Endometrial microvascular endothelial cells (primary cell): ENCODE data around the gene GPR148. TPM values are rescaled to one million over a fixed set of nuclear protein-coding genes. Genes with fewer than 3 reads are reported as not detected.

ENCODE experiments used
- in situ Hi-C: cut with HindIII; loops from 2 replicates; pipeline ENCODE4 v1.10.0; 2017; ENCODE audit warnings: low sequenced_read_pairs, low pct_unique_long_range_greater_than_20kb; ENCODE audit errors: inconsistent ontology term
- total RNA-seq: library from RNA; depleted of rRNA; stranded (reverse); fragments of >200 nt; gene quantifications from one replicate; pipeline ENCODE4 v1.2.3, GENCODE V29; 2015; ENCODE audit errors: inconsistent ontology term

Gene GPR148
- total RNA-seq, 1 donor from 2014 or later, result not detected

GRCh38 chr2:130744287-130745117 is 15.6 kb downstream of the GPR148 start:
- in situ Hi-C loops, result no loop called here

DNA sequence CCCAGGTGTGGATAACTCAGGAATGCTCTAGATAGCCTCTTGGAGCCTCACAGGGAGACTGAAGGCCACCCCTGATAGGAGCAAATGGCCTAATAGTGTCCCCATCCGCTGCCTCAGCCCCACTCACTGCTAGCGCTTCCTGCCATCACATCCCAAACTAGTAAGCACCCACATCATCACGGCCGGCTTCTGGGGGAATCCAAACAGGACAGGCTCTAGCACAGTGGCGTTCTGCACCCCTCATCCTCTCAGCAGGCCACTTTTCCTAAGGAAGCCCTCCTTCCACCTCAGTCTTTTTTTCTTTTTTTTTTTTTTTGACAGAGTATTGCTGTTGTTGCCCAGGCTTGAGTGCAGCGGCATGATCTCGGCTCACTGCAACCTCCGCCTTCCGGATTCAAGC is 20.2 kb downstream of the GPR148 start:
- in situ Hi-C loops, result no loop called here

GRCh38 chr2:130749641-130750040 is 20.8 kb downstream of the GPR148 start:
- in situ Hi-C loops, result no loop called here

GRCh38 chr2:130754811-130755210 is 25.9 kb downstream of the GPR148 start:
- in situ Hi-C loops, result no loop called here

GRCh38 chr2:130755256-130756052 is 26.6 kb downstream of the GPR148 start, which contains the start of gene AMER3:
TSS of gene AMER3 (plus strand) at chr2:130755540. CDS start at chr2:130762073, 6,533 bp downstream.
- in situ Hi-C loops, result no loop called here

- in situ Hi-C loops, result no loop called here
Observed at GRCh38 chr2:130756053-130756873, 27.4 kb downstream of the GPR148 start.

GRCh38 chr2:130756874-130757668 is 28.2 kb downstream of the GPR148 start:
- in situ Hi-C loops, result no loop called here

- in situ Hi-C loops, result no loop called here
Observed at GRCh38 chr2:130759906-130760753, 31.3 kb downstream of the GPR148 start.

- in situ Hi-C loops, result no loop called here
Observed at GRCh38 chr2:130760754-130761751, 32.2 kb downstream of the GPR148 start.

DNA sequence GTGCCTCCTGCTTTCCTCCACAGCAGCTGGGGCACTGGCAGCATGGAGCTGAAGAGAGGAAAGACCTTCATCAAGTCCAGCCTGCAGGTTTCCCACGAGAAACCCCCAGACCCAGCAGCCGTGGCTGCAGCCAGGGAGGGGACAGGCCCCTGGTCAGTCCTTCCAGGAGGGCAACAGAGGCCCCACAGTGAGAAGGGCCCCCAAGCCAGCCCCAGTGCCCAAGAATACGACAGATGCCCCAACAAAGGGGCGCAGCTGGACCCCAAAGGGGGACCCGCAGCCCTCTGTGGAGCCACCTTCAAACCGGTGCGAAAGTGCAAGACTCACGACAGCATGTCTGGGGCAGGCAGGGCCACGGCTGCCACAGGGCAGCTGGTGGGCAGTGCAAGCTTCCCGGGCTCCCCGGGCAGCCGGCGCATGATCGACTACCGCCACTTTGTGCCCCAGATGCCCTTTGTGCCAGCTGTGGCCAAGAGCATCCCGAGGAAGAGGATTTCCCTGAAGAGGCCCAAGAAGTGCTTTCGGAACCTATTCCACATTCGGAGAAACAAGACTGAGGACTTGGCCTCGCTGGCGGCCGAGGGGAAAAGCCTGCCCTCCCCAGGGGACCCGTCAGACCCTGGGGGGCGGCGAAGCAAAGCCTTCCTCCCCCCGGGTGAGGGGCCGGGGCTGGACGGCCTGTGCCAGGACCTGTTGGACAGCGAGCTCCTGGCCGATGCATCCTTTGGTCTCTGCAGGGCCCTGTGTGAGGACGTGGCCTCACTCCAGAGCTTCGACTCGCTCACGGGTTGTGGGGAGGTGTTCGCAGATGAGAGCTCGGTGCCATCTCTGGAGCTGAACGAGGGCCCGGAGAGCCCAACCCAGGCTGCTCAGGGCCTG is 33.4 kb downstream of the GPR148 start:
- in situ Hi-C loops, result no loop called here

GRCh38 chr2:130762910-130763385 is 34.1 kb downstream of the GPR148 start:
- in situ Hi-C loops, result no loop called here

DNA sequence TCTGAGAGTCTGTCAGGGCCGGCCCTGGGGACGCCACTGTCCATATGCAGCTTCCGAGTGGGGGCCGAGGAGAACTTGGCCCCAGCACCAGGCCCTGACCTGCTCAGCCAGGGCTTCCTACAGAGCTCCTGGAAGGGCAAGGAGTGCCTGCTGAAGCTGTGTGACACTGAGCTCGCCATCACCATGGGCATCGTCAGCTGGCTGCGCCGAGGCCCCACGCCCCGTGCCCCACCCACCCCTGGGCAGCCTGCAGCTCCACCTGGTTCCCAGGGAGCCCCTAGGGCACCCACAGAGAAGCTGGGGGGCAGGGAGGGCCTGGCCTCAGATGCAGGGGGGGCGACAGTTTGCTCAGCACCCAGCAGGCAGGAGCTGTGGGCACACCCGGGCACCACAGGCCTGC is 34.5 kb downstream of the GPR148 start:
- in situ Hi-C loops, result no loop called here

DNA sequence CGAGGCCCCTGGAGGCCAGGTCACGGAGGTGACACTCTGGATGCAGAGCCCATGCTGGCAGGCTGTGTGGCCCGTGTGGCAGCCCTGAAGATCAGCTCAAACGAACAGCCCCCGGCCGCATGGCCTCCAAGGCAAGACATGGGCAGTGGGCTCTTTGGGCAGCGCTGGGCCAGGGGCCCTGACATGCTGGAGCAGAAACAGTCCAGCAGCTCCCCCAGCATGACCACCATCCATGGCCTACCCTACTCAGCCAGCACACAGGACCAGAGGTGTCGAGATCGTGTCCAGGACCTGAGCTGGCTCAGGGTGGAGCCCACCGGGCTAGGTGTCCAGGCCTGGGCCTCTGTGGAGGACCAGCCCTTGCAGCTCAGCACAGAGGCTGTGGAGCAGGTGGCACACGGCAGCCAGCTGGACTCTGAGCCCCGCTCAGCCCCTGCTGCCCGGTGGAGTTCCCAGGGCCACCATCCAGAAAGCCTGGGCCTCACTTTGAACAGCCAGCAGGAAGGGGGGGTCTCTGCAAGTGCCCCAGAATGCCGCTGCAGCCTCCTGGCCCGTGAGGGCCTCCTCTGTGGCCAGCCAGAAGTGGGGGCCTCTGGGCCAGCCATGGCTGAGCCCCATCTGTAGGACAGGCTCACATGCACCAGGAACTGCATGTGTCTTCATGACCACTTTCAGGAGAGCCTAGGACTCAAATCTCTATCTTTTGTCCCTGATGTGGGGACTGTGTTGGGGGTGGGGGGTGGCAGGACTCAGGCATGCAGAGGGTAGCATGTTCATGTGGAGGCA is 35.4 kb downstream of the GPR148 start:
- in situ Hi-C loops, result no loop called here

DNA sequence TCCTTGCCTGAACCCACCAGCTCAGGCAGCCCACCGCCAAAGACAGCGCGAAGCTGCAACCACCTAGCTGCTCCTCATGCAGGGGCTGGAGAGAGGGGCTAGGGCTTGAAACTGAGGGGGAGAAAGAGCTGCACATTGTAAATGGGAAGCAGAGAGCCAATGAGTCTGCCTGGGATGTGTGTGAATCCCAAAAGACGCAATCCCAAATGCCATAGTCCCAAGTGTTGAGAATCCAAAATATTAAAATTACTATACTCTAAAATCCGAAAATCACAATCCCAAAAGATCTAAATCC is 35.9 kb downstream of the GPR148 start:
- in situ Hi-C loops, result no loop called here

DNA sequence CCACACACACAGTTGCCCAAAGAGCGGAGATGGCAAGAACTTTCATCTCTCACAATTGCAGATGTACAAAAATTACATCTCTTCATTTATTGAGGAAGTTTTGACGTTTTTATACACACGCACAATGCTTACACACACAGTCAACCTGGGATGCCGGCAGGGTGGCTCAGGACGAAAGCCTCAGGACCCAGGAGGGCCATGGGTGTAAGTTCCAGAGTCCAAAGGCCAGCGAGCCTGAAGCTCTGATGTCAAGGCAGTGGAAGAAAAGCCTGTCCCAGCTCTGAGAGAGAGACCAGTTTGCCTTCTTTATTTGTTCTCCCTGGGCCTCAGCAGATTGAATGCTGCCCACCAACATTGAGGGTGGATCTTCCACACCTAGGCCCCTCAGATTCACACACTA is 36.6 kb downstream of the GPR148 start:
- in situ Hi-C loops, result no loop called here
